Testis (tissue), 2 donors: ENCODE data around the gene ENTPD1.

Source experiments
- POLR2A ChIP-seq: fragments of 450-650 bp; IDR thresholded peaks from one replicate; pipeline ENCODE4 v1.6.1; 2017; ENCODE audit warnings: antibody characterized with exemption, mild to moderate bottlenecking, moderate library complexity
- TF ChIP-seq, protein P1 (sequence below), 3 experiments: fragments of 450-650 bp in 2 of 3; fragments of 200-600 bp in 1 of 3; sonication (generic) in 1 of 3; IDR thresholded peaks; one replicate each; pipeline ENCODE4 v1.5.1; 2016 to 2019; ENCODE audit warnings: antibody characterized with exemption in 3 of 3, mild to moderate bottlenecking in 2 of 3, moderate library complexity in 1 of 3

GRCh38 chr10:95873651-95874050 lies 117.7 kb downstream of the ENTPD1 start:
- TF ChIP-seq, protein P1, sequence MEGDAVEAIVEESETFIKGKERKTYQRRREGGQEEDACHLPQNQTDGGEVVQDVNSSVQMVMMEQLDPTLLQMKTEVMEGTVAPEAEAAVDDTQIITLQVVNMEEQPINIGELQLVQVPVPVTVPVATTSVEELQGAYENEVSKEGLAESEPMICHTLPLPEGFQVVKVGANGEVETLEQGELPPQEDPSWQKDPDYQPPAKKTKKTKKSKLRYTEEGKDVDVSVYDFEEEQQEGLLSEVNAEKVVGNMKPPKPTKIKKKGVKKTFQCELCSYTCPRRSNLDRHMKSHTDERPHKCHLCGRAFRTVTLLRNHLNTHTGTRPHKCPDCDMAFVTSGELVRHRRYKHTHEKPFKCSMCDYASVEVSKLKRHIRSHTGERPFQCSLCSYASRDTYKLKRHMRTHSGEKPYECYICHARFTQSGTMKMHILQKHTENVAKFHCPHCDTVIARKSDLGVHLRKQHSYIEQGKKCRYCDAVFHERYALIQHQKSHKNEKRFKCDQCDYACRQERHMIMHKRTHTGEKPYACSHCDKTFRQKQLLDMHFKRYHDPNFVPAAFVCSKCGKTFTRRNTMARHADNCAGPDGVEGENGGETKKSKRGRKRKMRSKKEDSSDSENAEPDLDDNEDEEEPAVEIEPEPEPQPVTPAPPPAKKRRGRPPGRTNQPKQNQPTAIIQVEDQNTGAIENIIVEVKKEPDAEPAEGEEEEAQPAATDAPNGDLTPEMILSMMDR (IDR thresholded peaks at IDR 0.05) = no peak
- TF ChIP-seq POLR2A = no peak
